Measurements from ENCODE around the gene DRC3. TPM values are rescaled to one million over a fixed set of nuclear protein-coding genes. Genes with fewer than 3 reads are reported as not detected.

The DRC3 gene
- total and polyA plus RNA-seq, 2 donors (not counting 3 experiments of a cell fraction or from before 2014, with no cell fraction given), result 1.6 to 2.9 TPM

- H3K4me1 ChIP-seq (ENCODE audit: control insufficient read depth, extremely low read depth, insufficient read depth, low read length), result no peaks in the 10 kb centered on the region
- dilution Hi-C loops (cut with MboI; ENCODE audit: extremely low pct_ligation_motif_present, low sequenced_read_pairs), result no loop called here
- POLR2A ChIA-PET, result no interaction called here
Measured at GRCh38 chr17:17988427-17988945, 15.8 kb downstream of the DRC3 start.

More at GRCh38 chr17:17988427-17988945, 15.8 kb downstream of the DRC3 start:
- TF ChIP-seq POLR2AphosphoS5 (IDR thresholded peaks at IDR 0.05; ENCODE audit: insufficient read depth, low read depth, low read length) (no peak), EZH2 (IDR thresholded peaks at IDR 0.05; ENCODE audit: borderline replicate concordance, low read depth, low read length, severe bottlenecking) (no peak), POLR2A (IDR thresholded peaks at IDR 0.05; ENCODE audit: low read depth, low read length) (no peak), GATA2 (IDR thresholded peaks at IDR 0.05; ENCODE audit: insufficient read depth, insufficient read length, low read depth, low read length) (no peak), MYC (IDR thresholded peaks at IDR 0.05; ENCODE audit: low read depth, low read length) (no peak), JUN (IDR thresholded peaks at IDR 0.05; ENCODE audit: borderline replicate concordance, insufficient read depth, insufficient read length, low read depth) (no peak), MAX (IDR thresholded peaks at IDR 0.05; ENCODE audit: insufficient read depth, insufficient read length) (no peak), FOS (IDR thresholded peaks at IDR 0.05; ENCODE audit: borderline replicate concordance, insufficient read depth, low read length) (no peak)
- TF ChIP-seq, protein P1, sequence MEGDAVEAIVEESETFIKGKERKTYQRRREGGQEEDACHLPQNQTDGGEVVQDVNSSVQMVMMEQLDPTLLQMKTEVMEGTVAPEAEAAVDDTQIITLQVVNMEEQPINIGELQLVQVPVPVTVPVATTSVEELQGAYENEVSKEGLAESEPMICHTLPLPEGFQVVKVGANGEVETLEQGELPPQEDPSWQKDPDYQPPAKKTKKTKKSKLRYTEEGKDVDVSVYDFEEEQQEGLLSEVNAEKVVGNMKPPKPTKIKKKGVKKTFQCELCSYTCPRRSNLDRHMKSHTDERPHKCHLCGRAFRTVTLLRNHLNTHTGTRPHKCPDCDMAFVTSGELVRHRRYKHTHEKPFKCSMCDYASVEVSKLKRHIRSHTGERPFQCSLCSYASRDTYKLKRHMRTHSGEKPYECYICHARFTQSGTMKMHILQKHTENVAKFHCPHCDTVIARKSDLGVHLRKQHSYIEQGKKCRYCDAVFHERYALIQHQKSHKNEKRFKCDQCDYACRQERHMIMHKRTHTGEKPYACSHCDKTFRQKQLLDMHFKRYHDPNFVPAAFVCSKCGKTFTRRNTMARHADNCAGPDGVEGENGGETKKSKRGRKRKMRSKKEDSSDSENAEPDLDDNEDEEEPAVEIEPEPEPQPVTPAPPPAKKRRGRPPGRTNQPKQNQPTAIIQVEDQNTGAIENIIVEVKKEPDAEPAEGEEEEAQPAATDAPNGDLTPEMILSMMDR (IDR thresholded peaks at IDR 0.05; ENCODE audit: extremely low read depth in 1 of 2, insufficient read depth in 1 of 2, low read depth in 1 of 2, low read length in 2 of 2), result no peak
- FAIRE-seq (no peak), DNase-seq (ENCODE audit: low read depth, low spot score) (no peak)
- H3K9ac ChIP-seq (replicated peaks; ENCODE audit: extremely low read depth, insufficient read depth, low read length), result no peak overlapping the region
- intact Hi-C loops (cut with micrococcal nuclease), result no loop called here
- CTCF ChIA-PET, result no interaction called here
- no peaks in the 10 kb centered on the region for H3K79me2 ChIP-seq (ENCODE audit: control insufficient read depth, insufficient read depth, low read length)
- no peaks in the 10 kb centered on the region for H3K9me1 ChIP-seq (replicated peaks; ENCODE audit: control insufficient read depth, extremely low read depth, insufficient read depth, low read length)
- no peaks in the 10 kb centered on the region for H4K20me1 ChIP-seq (replicated peaks; ENCODE audit: control insufficient read depth, extremely low read depth, insufficient read depth, low read length)
- H3K36me3 ChIP-seq (ENCODE audit: control insufficient read depth in 2 of 2, extremely low read depth in 1 of 2, insufficient read depth in 2 of 2, low read length in 2 of 2), result no peaks in the 10 kb centered on the region
- H3K27me3 ChIP-seq (ENCODE audit: control insufficient read depth in 2 of 2, insufficient read depth in 2 of 2, low read length in 2 of 2), result no peaks in the 10 kb centered on the region
- H3K4me2 ChIP-seq (ENCODE audit: insufficient read depth, low read length), result no peak overlapping the region
- no peak overlapping the region for H2AFZ ChIP-seq (ENCODE audit: low read depth, low read length)
- no peak overlapping the region for H3K27ac ChIP-seq (ENCODE audit: insufficient read depth, low read depth, low read length)
- H3K4me3 ChIP-seq (replicated peaks in 1 of 3; ENCODE audit: insufficient read depth in 1 of 3, low read depth in 1 of 3, low read length in 3 of 3), result no peak overlapping the region
- no peaks in the 10 kb centered on the region for H3K9me3 ChIP-seq (replicated peaks; ENCODE audit: control insufficient read depth, insufficient read depth, low read length)
- no TSS peak for BruUV-seq (replicated peaks)
